ENCODE results near the gene STAB1. TPM values are rescaled to one million over a fixed set of nuclear protein-coding genes. Genes with fewer than 3 reads are reported as not detected.

The STAB1 gene
- total and polyA plus RNA-seq, 12 donors: 30.8 to 1,593 (median 466) TPM

DNA sequence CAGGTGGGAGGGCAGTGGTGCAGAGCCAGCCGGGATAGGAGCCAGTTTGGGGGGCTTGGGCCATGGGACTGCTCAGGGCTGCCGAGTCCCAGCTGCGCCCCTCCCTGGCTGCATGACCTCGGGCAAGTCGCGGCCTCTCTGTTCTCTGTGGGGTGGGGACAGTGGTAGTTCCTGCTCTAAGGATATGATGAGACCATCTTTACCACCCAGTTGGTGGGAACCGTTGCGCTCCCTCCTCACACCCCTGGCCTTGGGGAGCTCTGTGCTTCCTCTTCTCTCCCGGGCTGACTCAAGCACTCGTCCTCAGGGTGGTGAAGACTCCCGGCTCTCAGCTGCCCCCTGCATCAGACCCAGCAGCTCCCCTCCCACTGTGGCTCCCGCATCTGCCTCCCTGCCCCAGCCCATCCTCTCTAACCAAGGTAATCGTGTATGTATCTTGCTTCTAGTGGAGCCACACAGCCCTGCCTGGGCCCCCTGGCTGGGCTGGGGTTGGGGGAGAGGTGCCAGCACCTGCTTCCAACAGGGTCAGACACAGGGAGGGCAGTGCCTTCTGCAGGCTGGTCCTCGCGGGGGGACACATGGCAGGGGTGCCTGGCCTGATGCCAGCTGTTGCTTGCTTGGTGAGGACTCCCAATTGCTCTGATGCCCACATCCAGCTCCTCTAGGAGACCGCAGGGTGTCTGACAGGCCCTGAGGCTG lies 15.1 kb upstream of the STAB1 start:
- H3K4me3 ChIP-seq: no peak overlapping the region
- peak overlapping the region in 4 of 5 donors; percentile 6 to 94 (median 58) for H3K27ac ChIP-seq
- DNase-seq: no peak
- peaks cover 21 to 56% of the 10 kb centered on the region in 2 donors for H3K4me1 ChIP-seq (replicated peaks in 1 of 2)
- H3K9me3 ChIP-seq (replicated peaks in 1 of 3): no peaks in the 10 kb centered on the region
- WGBS, 4 donors: 62 to 79% (median 67%) methylated on average over 13 to 16 of the region's 16 CpGs
- TF ChIP-seq, protein P1, sequence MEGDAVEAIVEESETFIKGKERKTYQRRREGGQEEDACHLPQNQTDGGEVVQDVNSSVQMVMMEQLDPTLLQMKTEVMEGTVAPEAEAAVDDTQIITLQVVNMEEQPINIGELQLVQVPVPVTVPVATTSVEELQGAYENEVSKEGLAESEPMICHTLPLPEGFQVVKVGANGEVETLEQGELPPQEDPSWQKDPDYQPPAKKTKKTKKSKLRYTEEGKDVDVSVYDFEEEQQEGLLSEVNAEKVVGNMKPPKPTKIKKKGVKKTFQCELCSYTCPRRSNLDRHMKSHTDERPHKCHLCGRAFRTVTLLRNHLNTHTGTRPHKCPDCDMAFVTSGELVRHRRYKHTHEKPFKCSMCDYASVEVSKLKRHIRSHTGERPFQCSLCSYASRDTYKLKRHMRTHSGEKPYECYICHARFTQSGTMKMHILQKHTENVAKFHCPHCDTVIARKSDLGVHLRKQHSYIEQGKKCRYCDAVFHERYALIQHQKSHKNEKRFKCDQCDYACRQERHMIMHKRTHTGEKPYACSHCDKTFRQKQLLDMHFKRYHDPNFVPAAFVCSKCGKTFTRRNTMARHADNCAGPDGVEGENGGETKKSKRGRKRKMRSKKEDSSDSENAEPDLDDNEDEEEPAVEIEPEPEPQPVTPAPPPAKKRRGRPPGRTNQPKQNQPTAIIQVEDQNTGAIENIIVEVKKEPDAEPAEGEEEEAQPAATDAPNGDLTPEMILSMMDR (IDR thresholded peaks at IDR 0.05): no peak
- no peak for TF ChIP-seq POLR2A (IDR thresholded peaks at IDR 0.05)
- intact Hi-C loops (cut with DNase I): loop anchor here in 1 of 2 donors (10.0 kb wide), 1 partner anchor 215 kb away; no protein-coding TSS in a partner anchor
- H3K27me3 ChIP-seq: no peaks in the 10 kb centered on the region
- H3K36me3 ChIP-seq (replicated peaks in 1 of 2): peaks cover 0 to 81% of the 10 kb centered on the region in 2 donors

DNA sequence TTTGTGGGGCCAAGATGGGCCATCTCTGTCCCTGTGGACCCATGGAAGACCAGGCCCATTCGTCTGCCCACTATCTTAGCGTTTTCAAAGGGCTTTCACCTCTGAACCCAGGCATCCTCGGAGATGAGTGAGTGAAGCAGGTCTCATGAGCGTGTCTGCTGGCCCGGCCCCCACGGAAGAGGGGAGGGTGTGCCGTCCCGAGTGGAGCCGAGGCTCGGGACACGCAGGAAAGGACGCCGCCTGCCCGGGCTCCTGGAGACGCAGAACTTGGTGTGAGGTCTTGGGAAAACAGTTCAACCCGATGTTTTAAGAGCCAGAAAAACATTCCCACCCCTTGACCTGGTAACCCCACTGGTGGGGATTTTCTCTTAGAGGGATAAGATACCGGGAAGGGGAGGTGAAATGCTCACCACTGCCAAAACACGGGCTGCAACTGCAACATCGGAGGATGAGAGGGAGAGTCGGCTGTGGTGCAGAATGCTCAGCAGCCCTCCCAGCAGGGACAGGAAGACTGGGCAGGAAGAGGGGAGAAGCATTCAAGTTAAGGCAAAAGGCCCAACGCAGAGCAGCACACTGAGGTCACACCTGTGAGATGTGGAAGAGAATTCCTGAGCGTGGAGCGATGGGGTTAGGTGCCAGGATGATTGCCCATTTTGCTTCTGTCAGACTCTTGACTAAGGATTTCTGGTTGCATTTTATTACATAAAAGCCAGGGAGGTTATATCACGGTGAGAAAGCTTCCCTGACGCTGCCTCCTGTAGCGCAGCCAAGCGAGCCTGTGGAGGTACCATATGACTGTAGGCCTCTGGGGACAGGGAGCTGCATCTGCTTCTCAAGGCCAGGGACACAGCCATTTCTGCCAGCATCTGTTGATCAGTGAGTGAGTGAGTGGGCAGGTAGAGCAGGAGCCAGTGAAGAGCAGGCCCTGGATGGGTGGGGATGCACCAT lies 14.1 kb upstream of the STAB1 start:
- intact Hi-C loops (cut with DNase I): no loop called here
- 72 to 77% (median 74%) methylated on average over 24 to 27 of the region's 27 CpGs for WGBS, 4 donors
- Histone ChIP-seq H3K4me3 (no peak overlapping the region), H3K27ac (peak overlapping the region in 4 of 5 donors; percentile 6 to 94 (median 58)), H3K27me3 (no peaks in the 10 kb centered on the region), H3K9me3 (replicated peaks in 1 of 3) (no peaks in the 10 kb centered on the region), H3K36me3 (replicated peaks in 1 of 2) (peaks cover 0 to 75% of the 10 kb centered on the region in 2 donors), H3K4me1 (replicated peaks in 1 of 2) (peaks cover 31 to 66% of the 10 kb centered on the region in 2 donors)
- peak in 5 of 7 donors; percentile 46 to 87 (median 68) for DNase-seq
- TF ChIP-seq, protein P1 (IDR thresholded peaks at IDR 0.05): no peak
- TF ChIP-seq POLR2A (IDR thresholded peaks at IDR 0.05): no peak

DNA sequence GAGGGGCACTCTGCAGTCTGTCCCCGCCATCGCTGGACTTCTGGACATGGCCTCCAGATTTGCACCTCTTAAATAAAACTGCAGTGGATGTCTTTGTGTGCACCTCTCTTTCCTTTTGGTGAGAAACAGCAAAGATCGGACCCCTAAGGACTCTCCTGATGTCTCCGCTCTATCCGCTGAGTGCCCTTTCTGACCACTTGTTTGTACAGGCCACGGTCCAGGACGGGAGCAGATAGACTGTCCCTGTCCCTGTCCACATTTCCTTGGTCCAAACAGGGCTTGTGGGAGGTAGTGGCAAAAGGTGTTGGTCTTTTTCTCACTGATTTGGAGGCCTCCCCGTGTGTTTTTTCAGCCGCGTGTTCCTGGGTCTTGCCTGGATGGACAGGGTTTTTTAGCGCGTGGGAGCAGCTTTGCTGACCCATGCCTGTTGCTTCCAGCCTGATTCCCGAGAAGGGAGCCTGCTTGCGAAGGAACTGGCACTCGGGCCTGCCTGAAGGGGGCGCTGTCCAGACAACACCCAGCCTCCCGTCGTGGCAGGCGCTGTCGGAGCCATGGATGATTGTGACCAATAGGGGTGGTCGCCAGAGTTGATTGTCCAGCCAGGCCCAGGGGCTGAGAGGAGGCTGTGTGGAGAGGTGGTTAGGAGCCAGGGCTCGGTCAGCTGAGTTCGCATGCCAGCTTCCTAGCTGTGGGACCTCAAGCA lies 13.2 kb upstream of the STAB1 start:
- 84 to 96% (median 88%) methylated on average over 14 to 23 of the region's 23 CpGs for WGBS, 4 donors
- TF ChIP-seq, protein P1 (IDR thresholded peaks at IDR 0.05): peak in 5 of 6 experiments; percentile 6 to 48 (median 32)
- no peak for TF ChIP-seq POLR2A (IDR thresholded peaks at IDR 0.05)
- H3K27ac ChIP-seq: peak overlapping the region in 3 of 5 donors; percentile 78 to 94 (median 86)

More for the DNA sequence above, 13.2 kb upstream of the STAB1 start:
- Histone ChIP-seq H3K4me3 (no peak overlapping the region), H3K27me3 (no peaks in the 10 kb centered on the region), H3K36me3 (replicated peaks in 1 of 2) (peaks cover 0 to 75% of the 10 kb centered on the region in 2 donors), H3K4me1 (replicated peaks in 1 of 2) (peaks cover 31 to 66% of the 10 kb centered on the region in 2 donors), H3K9me3 (replicated peaks in 1 of 3) (no peaks in the 10 kb centered on the region)
- intact Hi-C loops (cut with DNase I): no loop called here
- DNase-seq: peak in 1 of 7 donors; percentile 72
